H1 (cell line): ENCODE data around the gene TPPP.
"Not testable (repeated sequence)": the region's sequence is repeated elsewhere in the genome, so short reads cannot be mapped to it uniquely, and the experiment has no call there.

Experiments used
- BCL11A ChIP-seq, 2 experiments: IDR thresholded peaks; one replicate each; pipeline ENCODE4 v1.6.1; 2011; ENCODE audit warnings: low read depth in 2 of 2, low read length in 2 of 2, mild to moderate bottlenecking in 2 of 2
- BRCA1 ChIP-seq: IDR thresholded peaks from 2 replicates; pipeline ENCODE4 v1.6.1; 2012; ENCODE audit warnings: low read depth, low read length, improper control_type of control experiment
- CBX5 ChIP-seq: fragments of 300-800, 300-1000 bp; sonication (generic); IDR thresholded peaks from 2 replicates; pipeline ENCODE4 v1.7.1; 2016; ENCODE audit warnings: antibody characterized with exemption, low read length, low read depth
- CTCF ChIP-seq, 3 experiments: IDR thresholded peaks; 1 replicate in 2 of 3; 2 replicates in 1 of 3; pipeline versions ENCODE4 v1.5.1 to v1.6.1; 2011; ENCODE audit warnings: low read length in 3 of 3, mild to moderate bottlenecking in 3 of 3, inconsistent platforms in 2 of 3, low read depth in 1 of 3, moderate library complexity in 1 of 3; ENCODE audit not compliant: insufficient read depth in 1 of 3; ENCODE audit errors: control extremely low read depth in 1 of 3
- JUN ChIP-seq: IDR thresholded peaks from 2 replicates; pipeline ENCODE4 v1.6.1; 2011; ENCODE audit warnings: low read depth, mild to moderate bottlenecking, improper control_type of control experiment, low read length
- RFX5 ChIP-seq: IDR thresholded peaks from 2 replicates; pipeline ENCODE4 v1.6.1; 2011; ENCODE audit warnings: low read depth, low read length, improper control_type of control experiment, borderline replicate concordance

DNA sequence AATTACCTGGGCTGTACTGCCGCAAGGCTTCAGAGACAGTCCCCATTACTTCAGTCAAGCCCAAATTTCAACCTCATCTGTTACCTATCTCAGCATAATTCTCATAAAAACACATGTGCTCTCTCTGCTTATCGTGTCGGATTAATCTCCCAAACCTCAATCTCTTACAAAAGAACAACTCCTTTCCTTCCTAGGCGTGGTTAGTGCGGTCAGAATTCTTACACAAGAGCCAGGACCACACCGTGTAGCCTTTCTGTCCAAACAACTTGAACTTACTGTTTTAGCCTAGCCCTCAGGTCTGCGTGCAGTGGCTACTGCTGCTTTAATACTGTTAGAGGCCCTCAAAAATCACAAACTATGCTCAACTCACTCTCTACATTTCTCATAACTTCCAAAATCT lies 13.0 kb upstream of the TPPP start:
- TF ChIP-seq CTCF (IDR thresholded peaks at IDR 0.05; ENCODE audit: control extremely low read depth in 1 of 3, insufficient read depth in 1 of 3, low read depth in 1 of 3, low read length in 3 of 3); RFX5; BRCA1; BCL11A (IDR thresholded peaks at IDR 0.05; ENCODE audit: low read depth in 2 of 2, low read length in 2 of 2); CBX5; JUN: not testable (repeated sequence)
